Mesenchymal stem cell (in vitro differentiated cells and primary cell): ENCODE data around the gene NECAB2.

ENCODE experiments used
- DNase-seq: peaks from one replicate; pipeline ENCODE4 v3.0.0-alpha.2; 2013
- H2AFZ ChIP-seq: one replicate; pipeline ENCODE4 v1.6.1; 2013; ENCODE audit warnings: low read depth, mild to moderate bottlenecking, control low read depth, inconsistent platforms, low read length, moderate library complexity
- H2AK5ac ChIP-seq: 2 replicates; pipeline ENCODE4 v1.6.1; 2013; ENCODE audit warnings: low read length, moderate library complexity, mild to moderate bottlenecking, inconsistent platforms; ENCODE audit not compliant: severe bottlenecking
- H2BK120ac ChIP-seq: one replicate; pipeline ENCODE4 v1.6.1; 2013; ENCODE audit warnings: low read depth, mild to moderate bottlenecking, inconsistent platforms, low read length, moderate library complexity
- H2BK12ac ChIP-seq, 2 experiments: one replicate each; pipeline ENCODE4 v1.6.1; 2013; ENCODE audit warnings: inconsistent platforms in 2 of 2, low read length in 2 of 2, mild to moderate bottlenecking in 2 of 2, moderate library complexity in 2 of 2, control low read depth in 1 of 2
- H2BK15ac ChIP-seq: one replicate; pipeline ENCODE4 v1.6.1; 2013; ENCODE audit warnings: mild to moderate bottlenecking, low read depth, inconsistent platforms; ENCODE audit not compliant: poor library complexity, severe bottlenecking
- H2BK5ac ChIP-seq: 2 replicates; pipeline ENCODE4 v1.6.1; 2013; ENCODE audit warnings: low read depth, mild to moderate bottlenecking, low read length, control low read depth, inconsistent platforms; ENCODE audit not compliant: poor library complexity, severe bottlenecking
- H3K14ac ChIP-seq, 2 experiments: one replicate each; pipeline ENCODE4 v1.6.1; 2013; ENCODE audit warnings: inconsistent platforms in 2 of 2, low read length in 2 of 2, control low read depth in 1 of 2, mild to moderate bottlenecking in 1 of 2, moderate library complexity in 1 of 2
- H3K18ac ChIP-seq, 2 experiments: one replicate each; pipeline ENCODE4 v1.6.1; 2013; ENCODE audit warnings: inconsistent platforms in 2 of 2, low read length in 2 of 2, control low read depth in 1 of 2, low read depth in 1 of 2, mild to moderate bottlenecking in 1 of 2
- H3K23ac ChIP-seq, 2 experiments: one replicate each; pipeline ENCODE4 v1.6.1; 2013; ENCODE audit warnings: inconsistent platforms in 2 of 2, low read length in 2 of 2, mild to moderate bottlenecking in 2 of 2, moderate library complexity in 2 of 2, control low read depth in 1 of 2
- H3K27ac ChIP-seq: 2 replicates; pipeline ENCODE4 v1.5.1; 2013; ENCODE audit warnings: mild to moderate bottlenecking, moderate library complexity, low read length, control low read depth, inconsistent platforms; ENCODE audit not compliant: poor library complexity, severe bottlenecking
- H3K27me3 ChIP-seq, 2 experiments: 2 replicates each; pipeline versions ENCODE4 v1.6.1 to v1.7.0; 2013; ENCODE audit warnings: low read length in 2 of 2, mild to moderate bottlenecking in 2 of 2, moderate library complexity in 2 of 2, control low read depth in 1 of 2, inconsistent platforms in 1 of 2; ENCODE audit not compliant: control insufficient read depth in 1 of 2, insufficient read depth in 1 of 2
- H3K36me3 ChIP-seq, 2 experiments: 2 replicates each; pipeline versions ENCODE4 v1.6.1 to v1.7.0; 2013; ENCODE audit warnings: low read length in 2 of 2, control low read depth in 1 of 2, inconsistent platforms in 1 of 2, low read depth in 1 of 2, mild to moderate bottlenecking in 1 of 2; ENCODE audit not compliant: insufficient read depth in 2 of 2, control insufficient read depth in 1 of 2
- H3K4ac ChIP-seq, 2 experiments: one replicate each; pipeline ENCODE4 v1.6.1; 2013; ENCODE audit warnings: inconsistent platforms in 2 of 2, low read length in 2 of 2, mild to moderate bottlenecking in 2 of 2, moderate library complexity in 2 of 2, control low read depth in 1 of 2, low read depth in 1 of 2
- H3K4me1 ChIP-seq: 2 replicates; pipeline ENCODE4 v1.6.1; 2013; ENCODE audit warnings: low read depth, low read length, control low read depth; ENCODE audit not compliant: control insufficient read depth, insufficient read depth
- H3K4me2 ChIP-seq: 2 replicates; pipeline ENCODE4 v1.6.1; 2013; ENCODE audit warnings: low read length, mild to moderate bottlenecking, inconsistent platforms; ENCODE audit not compliant: poor library complexity, severe bottlenecking
- H3K4me3 ChIP-seq, 2 experiments: 2 replicates each; pipeline versions ENCODE4 v1.5.1 to v1.7.0; 2013; ENCODE audit warnings: low read length in 2 of 2, mild to moderate bottlenecking in 2 of 2, control low read depth in 1 of 2, low read depth in 1 of 2; ENCODE audit not compliant: insufficient read depth in 1 of 2
- H3K79me1 ChIP-seq: replicated peaks from 2 replicates; pipeline ENCODE4 v1.6.1; 2013; ENCODE audit warnings: mild to moderate bottlenecking, control low read depth, low read length, inconsistent platforms; ENCODE audit not compliant: poor library complexity, severe bottlenecking
- H3K9ac ChIP-seq: 2 replicates; pipeline ENCODE4 v1.7.0; 2013; ENCODE audit warnings: mild to moderate bottlenecking, low read length, moderate library complexity
- H3K9me3 ChIP-seq: 2 replicates; pipeline ENCODE4 v1.7.0; 2013; ENCODE audit warnings: mild to moderate bottlenecking, low read length; ENCODE audit not compliant: control insufficient read depth
- H4K8ac ChIP-seq: one replicate; pipeline ENCODE4 v1.6.1; 2013; ENCODE audit warnings: inconsistent platforms, mild to moderate bottlenecking, low read length, moderate library complexity
- H4K91ac ChIP-seq: one replicate; pipeline ENCODE4 v1.6.1; 2013; ENCODE audit warnings: mild to moderate bottlenecking, low read length, inconsistent platforms
- WGBS: methylation state at CpG from one replicate; pipeline ENCODE4 v1.1.7; 2013; ENCODE audit warnings: mixed read lengths; 5-methylcytosine and 5-hydroxymethylcytosine counted together

The NECAB2 gene

GRCh38 chr16:83925095-83925905 is 42.7 kb upstream of the NECAB2 start:
- 76% methylated on average over 12 of the region's 12 CpGs for WGBS
- H3K4me3 ChIP-seq: no peak overlapping the region
- H2BK15ac ChIP-seq: no peak overlapping the region
- H3K27ac ChIP-seq: no peak overlapping the region
- H2AK5ac ChIP-seq: no peak overlapping the region
- no peak overlapping the region for H2BK12ac ChIP-seq
- no peak overlapping the region for H3K23ac ChIP-seq
- no peak overlapping the region for H3K4ac ChIP-seq
- H3K18ac ChIP-seq: no peak overlapping the region
- DNase-seq: no peak
- no peaks in the 10 kb centered on the region for H3K27me3 ChIP-seq
- H2AFZ ChIP-seq: no peak overlapping the region
- no peaks in the 10 kb centered on the region for H3K79me1 ChIP-seq
- H3K4me1 ChIP-seq: peaks cover 5% of the 10 kb centered on the region
- H2BK5ac ChIP-seq: no peak overlapping the region
- no peaks in the 10 kb centered on the region for H3K9me3 ChIP-seq
- H3K36me3 ChIP-seq: peaks cover 0 to 30% of the 10 kb centered on the region in 2 experiments
- H4K91ac ChIP-seq: no peak overlapping the region
- no peak overlapping the region for H4K8ac ChIP-seq
- no peak overlapping the region for H2BK120ac ChIP-seq
- no peak overlapping the region for H3K4me2 ChIP-seq
- no peak overlapping the region for H3K14ac ChIP-seq
- no peak overlapping the region for H3K9ac ChIP-seq

DNA sequence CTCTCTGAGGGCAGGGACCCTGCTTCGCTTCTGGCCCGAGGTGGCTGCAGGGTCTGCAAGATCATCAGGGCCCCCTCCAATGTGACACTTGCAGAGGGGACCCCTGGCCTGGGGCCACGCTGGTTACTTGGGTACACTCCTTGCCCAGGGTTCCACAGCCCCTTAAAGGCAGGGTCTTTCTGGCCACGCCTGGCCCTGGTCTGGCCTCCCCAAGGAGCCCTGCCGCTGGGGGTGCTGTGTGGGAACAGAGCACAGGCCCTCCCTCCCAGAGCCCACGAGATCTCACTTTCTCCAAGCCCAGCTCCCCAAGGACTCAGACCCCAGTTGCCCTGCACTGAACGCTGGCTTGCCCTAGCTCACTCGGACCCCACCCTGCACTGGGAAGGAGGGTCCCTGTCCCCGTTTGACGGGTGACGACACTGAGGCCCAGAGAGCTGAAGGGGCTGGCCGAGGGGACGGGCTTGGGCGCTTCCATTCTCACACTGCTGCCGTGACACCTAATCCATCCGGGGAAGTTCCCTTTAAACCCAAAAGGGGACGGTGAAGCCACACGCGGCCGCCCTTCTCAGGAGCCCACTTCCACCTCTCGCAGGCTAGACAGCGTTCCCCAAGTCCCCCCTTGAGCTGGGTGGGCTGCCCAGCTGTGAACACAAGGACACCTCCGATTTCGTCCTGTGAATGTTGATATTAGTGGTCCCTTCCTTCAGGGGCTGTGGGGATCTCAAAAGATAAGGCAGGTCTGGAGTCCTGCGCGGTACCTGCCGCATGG is 41.9 kb upstream of the NECAB2 start:
- WGBS: 61% methylated on average over 27 of the region's 27 CpGs
- no peak overlapping the region for H3K18ac ChIP-seq
- H3K36me3 ChIP-seq: peaks cover 0 to 28% of the 10 kb centered on the region in 2 experiments
- no peak for DNase-seq
- no peak overlapping the region for H4K8ac ChIP-seq
- H3K14ac ChIP-seq: no peak overlapping the region
- H2BK120ac ChIP-seq: no peak overlapping the region
- no peaks in the 10 kb centered on the region for H3K27me3 ChIP-seq
- H2BK15ac ChIP-seq: no peak overlapping the region
- H2AK5ac ChIP-seq: no peak overlapping the region
- H3K4me2 ChIP-seq: no peak overlapping the region
- H2BK5ac ChIP-seq: no peak overlapping the region
- no peaks in the 10 kb centered on the region for H3K9me3 ChIP-seq
- no peak overlapping the region for H4K91ac ChIP-seq
- no peak overlapping the region for H3K4ac ChIP-seq
- no peak overlapping the region for H3K27ac ChIP-seq
- peak overlapping the region; percentile 66 for H3K9ac ChIP-seq
- no peak overlapping the region for H3K23ac ChIP-seq
- peak overlapping the region in 1 of 2 experiments; percentile 6 for H2BK12ac ChIP-seq
- no peaks in the 10 kb centered on the region for H3K79me1 ChIP-seq
- peak overlapping the region in 1 of 2 experiments; percentile 55 for H3K4me3 ChIP-seq
- H3K4me1 ChIP-seq: peaks cover 5% of the 10 kb centered on the region
- no peak overlapping the region for H2AFZ ChIP-seq

- Histone ChIP-seq H3K27ac (no peak overlapping the region), H3K9me3 (no peaks in the 10 kb centered on the region), H3K9ac (peak overlapping the region; percentile 66), H2BK12ac (peak overlapping the region in 1 of 2 experiments; percentile 6), H3K4me1 (peaks cover 5% of the 10 kb centered on the region), H2AFZ (no peak overlapping the region), H2AK5ac (no peak overlapping the region), H3K4me2 (peak overlapping the region; percentile 57), H3K27me3 (peaks cover 0 to 2% of the 10 kb centered on the region in 2 experiments), H4K91ac (no peak overlapping the region), H2BK15ac (no peak overlapping the region), H3K4ac (no peak overlapping the region), H2BK5ac (no peak overlapping the region), H3K79me1 (no peaks in the 10 kb centered on the region), H2BK120ac (no peak overlapping the region), H3K14ac (no peak overlapping the region), H3K4me3 (peak overlapping the region in 1 of 2 experiments; percentile 55), H3K18ac (no peak overlapping the region), H3K23ac (no peak overlapping the region), H4K8ac (no peak overlapping the region), H3K36me3 (peaks cover 0 to 26% of the 10 kb centered on the region in 2 experiments)
- DNase-seq: peak; percentile 52
- 11% methylated on average over 35 of the region's 35 CpGs for WGBS
Measured at GRCh38 chr16:83926726-83927397, 41.2 kb upstream of the NECAB2 start.
